Cardiac fibroblast (primary cell): ENCODE results near the gene TGIF2.
"Not testable (repeated sequence)": the region's sequence is repeated elsewhere in the genome, so short reads cannot be mapped to it uniquely, and the experiment has no call there.

Experiments
- DNase-seq, 2 donors: peaks; one replicate each; pipeline versions ENCODE4 v3.0.0 to v3.0.0-alpha.2; 2010; ENCODE audit warnings: low read depth in 2 of 2
- H3K4me3 ChIP-seq, 2 donors: replicated peaks in 1 of 2; 1 replicate in 1 of 2; 2 replicates in 1 of 2; pipeline ENCODE4 v1.5.1; 2011; ENCODE audit warnings: low read depth in 2 of 2, low read length in 2 of 2, mild to moderate bottlenecking in 2 of 2, moderate library complexity in 1 of 2
- CTCF ChIP-seq: IDR thresholded peaks from one replicate; pipeline ENCODE4 v1.5.1; 2011; ENCODE audit warnings: low read depth, mild to moderate bottlenecking, low read length, inconsistent platforms

TGIF2 gene

GRCh38 chr20:36632487-36633284 lies 59.3 kb downstream of the TGIF2 start:
- no peak for TF ChIP-seq CTCF
- no peak overlapping the region for H3K4me3 ChIP-seq
- DNase-seq: no peak

- no peak overlapping the region for H3K4me3 ChIP-seq
Observed at GRCh38 chr20:36633285-36633772, 59.9 kb downstream of the TGIF2 start.

GRCh38 chr20:36634342-36634741 lies 60.9 kb downstream of the TGIF2 start:
- H3K4me3 ChIP-seq: no peak overlapping the region
- no peak for DNase-seq
- no peak for TF ChIP-seq CTCF

More at GRCh38 chr20:36633285-36633772, 59.9 kb downstream of the TGIF2 start:
- DNase-seq: no peak
- TF ChIP-seq CTCF: no peak

- not testable (repeated sequence) for DNase-seq, H3K4me3 ChIP-seq
Observed at GRCh38 chr20:36638876-36639400, 65.5 kb downstream of the TGIF2 start.

GRCh38 chr20:36641506-36641843 lies 68.1 kb downstream of the TGIF2 start:
- no peak for TF ChIP-seq CTCF
- DNase-seq: no peak
- no peak overlapping the region for H3K4me3 ChIP-seq

- no peak for TF ChIP-seq CTCF
- no peak for DNase-seq
- no peak overlapping the region for H3K4me3 ChIP-seq
Observed at GRCh38 chr20:36642136-36642535, 68.7 kb downstream of the TGIF2 start.
